H4 (cell line): ENCODE data around the gene CPS1. TPM values are rescaled to one million over a fixed set of nuclear protein-coding genes. Genes with fewer than 3 reads are reported as not detected.

ENCODE experiments used
- DNase-seq: peaks from one replicate; pipeline ENCODE4 v3.0.0-alpha.2; 2015; ENCODE audit warnings: low spot score
- total RNA-seq: library from RNA; depleted of rRNA; stranded (reverse); fragments of >200 nt; shearing (Covaris generic); gene quantifications from 2 replicates; pipeline ENCODE4 v1.2.3, GENCODE V29; 2014; rRNA removed

Gene CPS1
- 19.3 and 30.4 TPM in 2 replicates for total RNA-seq

DNA sequence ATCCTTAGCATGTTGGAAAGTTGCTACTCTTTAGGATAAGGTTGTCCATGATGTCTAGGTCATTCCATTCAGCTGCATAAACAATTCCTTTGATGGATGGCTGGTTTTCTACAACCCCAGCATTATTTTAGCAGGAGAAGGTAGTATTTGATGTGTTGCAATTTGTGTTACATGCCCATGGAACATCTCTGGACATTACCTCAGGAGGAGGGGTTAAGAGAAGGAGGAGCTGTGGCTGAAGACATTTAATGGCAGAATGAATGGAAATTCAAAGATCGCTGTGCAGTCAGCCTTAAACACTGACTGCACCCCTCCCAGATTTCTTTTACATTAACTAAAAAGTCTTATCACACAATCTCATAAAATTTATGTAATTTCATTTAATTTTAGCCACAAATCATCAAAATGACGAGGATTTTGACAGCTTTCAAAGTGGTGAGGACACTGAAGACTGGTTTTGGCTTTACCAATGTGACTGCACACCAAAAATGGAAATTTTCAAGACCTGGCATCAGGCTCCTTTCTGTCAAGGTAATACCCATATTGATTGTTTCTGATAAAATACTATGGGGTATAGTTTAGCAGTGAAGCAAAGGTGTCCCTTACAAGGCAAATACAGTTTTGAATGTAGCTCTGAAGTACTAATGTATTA, at the start of gene CPS1:
Gene CPS1, plus strand, starts transcription at position 271 of the 652 bp plus-strand sequence. Its CDS starts 135 bp downstream, at position 406.
- no peak for DNase-seq

GRCh38 chr2:210515911-210516310, 40.5 kb upstream of the CPS1 start:
- no peak for DNase-seq

DNA sequence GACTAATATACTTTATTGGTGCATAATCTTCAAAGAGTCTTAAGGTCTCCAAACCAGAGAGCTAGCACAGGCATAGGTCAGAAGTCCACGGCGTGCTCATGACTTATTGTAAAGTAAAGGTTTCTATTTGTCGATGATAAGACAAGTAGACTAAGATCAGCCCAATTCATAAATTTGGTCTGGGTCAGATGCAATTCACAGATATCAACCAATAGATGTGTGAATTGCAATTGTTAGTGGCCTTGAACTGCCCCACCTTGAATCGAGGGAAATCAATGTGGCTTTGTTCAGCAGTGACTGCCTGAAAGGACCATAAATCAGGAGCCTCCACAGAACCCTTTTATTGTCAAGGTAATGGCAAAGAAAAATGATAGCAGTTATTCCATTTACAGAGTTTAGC, 39.1 kb upstream of the CPS1 start:
- DNase-seq = no peak

DNA sequence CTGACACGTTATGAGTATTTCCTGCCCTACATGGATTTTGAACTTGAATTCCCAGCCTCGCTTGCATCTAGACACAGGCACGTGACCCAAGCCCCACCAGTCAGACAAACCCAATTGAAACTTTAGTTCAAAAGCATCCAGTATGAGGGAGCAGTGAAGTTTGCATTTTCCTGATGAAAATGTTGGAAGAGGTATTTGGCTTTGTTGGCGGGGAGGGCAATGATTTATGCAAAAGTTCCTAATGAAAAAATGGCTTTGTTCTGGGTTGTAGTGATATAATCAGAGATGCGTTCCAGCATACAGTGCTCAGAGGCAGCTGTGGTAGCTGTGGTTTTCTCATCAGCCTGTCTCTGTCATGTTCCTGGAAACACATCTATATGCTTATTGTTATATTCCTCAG, 36.8 kb upstream of the CPS1 start:
- no peak for DNase-seq

DNA sequence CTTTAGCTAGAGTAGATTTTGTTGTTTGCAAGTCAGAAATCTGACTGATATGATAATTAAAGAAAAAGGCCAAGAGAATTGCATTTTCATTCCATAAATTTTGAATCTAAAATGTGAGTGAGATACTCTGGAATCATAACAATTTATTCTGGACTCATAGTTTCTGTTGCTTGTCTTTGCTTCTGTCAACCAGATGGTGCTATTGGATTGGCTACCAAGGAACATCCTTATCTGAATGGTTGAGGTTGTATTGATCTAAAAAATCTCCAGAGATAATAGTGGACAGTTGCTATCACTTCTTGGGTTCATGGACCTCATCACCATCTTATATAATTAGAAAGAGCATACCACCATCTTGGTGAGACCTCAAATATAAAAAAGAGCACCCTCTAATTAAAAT, 34.0 kb upstream of the CPS1 start:
- no peak for DNase-seq

DNA sequence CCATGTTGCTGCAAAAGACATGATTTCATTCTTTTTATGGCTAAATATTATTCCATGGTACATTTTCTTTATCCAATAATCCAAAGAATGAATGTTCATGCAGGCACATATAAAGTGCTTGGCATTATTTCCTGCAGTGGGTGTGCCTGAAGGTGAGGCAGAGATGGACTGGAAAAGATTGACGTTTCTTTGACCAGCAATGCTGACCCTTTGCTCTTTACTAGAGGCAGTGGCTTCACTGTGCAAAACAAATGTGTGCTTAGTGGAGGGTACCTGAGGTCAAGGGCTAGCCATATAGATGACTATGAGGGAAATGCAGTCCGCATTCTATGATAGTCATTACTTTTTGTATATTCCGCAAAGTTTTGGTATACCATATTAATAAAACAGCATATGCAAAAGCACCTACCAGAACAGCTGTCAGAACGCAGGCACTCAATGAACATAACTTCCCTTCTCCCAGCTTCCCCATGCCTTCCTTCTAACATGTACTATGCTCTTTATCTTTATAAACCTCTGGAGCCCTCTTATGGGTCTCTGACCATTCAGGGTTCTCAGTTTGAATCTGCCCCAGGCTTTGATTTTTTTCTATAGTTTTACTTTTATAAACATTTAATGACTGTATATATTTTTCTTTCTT, 32.6 kb upstream of the CPS1 start:
- no peak for DNase-seq

- DNase-seq = no peak
Measured at GRCh38 chr2:210524533-210524932, 31.9 kb upstream of the CPS1 start.

DNA sequence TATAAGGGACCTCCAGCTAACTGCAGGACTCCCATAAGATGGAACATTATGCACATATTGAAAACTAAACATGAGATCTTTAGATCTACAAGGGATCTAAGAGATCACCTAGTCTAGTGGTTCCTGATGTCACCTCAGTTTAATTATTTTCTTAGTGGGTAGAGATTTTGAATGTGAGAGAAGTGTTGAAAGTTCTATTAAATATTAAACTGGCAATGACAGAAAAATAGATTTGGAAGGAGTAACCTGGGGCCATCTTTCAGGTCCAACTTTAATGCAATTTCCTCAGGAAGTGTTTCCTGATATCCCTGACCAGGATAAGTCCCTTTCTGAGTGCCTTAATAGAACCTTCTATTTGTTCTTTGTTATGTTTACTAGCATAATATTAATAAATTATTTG, 29.1 kb upstream of the CPS1 start:
- no peak for DNase-seq

- no peak for DNase-seq
Measured at GRCh38 chr2:210528716-210529115, 27.7 kb upstream of the CPS1 start.

DNA sequence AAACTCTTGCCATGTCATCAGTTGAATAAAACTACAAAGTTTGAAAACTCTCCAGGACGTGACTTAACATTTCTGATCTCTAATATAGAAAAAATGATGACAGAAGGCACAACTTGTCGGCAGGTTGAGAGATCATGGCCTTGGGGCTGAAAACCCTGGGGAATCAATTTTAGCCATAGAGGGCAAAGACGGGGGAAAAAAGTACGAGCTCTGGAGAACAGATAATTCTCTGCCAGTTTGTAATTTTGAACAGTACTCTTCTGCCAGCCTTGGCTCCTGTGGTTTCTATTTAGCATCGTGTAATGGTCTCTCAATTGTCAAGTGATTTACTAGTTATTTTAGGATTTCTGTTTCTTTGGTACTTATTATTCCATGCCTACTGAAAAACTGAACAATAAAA, 25.3 kb upstream of the CPS1 start:
- no peak for DNase-seq

- DNase-seq = no peak
Measured at GRCh38 chr2:210531482-210531881, 24.9 kb upstream of the CPS1 start.

GRCh38 chr2:210533389-210533788, 23.0 kb upstream of the CPS1 start:
- no peak for DNase-seq

DNA sequence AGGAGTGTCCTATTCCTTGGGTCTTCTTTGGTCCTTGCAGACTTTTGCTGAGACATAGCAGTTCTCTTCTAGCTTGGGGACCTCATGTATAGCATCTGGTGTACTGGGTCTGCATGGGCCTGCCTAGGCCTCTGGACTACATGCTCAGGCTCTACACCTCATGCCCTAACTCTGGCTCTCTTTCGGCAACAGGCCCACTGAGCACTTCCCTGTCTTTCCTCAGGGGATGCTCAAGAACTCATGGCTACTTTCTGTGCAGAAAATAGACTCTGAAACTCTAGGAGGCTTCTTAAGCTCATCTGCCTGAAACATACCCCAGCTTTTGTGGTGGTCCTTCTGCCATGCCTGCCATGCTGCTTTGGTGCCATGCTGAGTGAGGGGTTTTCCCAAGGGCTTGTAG, 21.5 kb upstream of the CPS1 start:
- DNase-seq = no peak

DNA sequence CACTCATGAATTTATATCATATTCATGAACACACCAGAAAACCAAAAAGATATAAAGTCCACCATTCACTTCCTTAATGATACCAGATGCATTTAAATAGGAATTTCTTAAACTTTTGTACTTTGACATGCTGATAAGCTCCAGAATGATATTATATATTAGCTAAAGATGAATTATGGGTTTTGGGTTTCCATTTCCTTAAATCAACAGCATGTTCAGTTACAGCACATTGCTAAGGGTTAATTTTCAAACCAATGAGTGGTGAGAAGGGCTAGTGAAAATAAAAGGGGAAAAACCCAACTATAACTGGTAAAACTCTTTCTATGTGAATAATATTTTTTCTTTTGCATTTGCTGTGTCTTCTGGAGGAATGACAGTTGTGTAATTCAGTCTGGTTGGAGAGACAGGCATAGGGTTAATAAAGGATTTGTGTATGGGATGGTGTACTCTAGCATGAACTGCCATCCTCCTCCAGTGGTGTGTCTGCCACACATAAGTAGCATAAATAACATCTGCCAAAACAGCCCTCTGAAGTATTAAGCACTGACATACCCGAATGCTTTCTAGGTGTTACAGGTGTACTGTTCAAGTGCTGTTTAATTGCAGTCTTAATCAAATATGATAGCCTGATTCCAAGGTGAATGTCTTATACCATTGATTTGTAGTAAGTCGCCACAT, 19.3 kb upstream of the CPS1 start:
- DNase-seq = no peak

GRCh38 chr2:210539035-210539434, 17.4 kb upstream of the CPS1 start:
- DNase-seq = no peak

GRCh38 chr2:210539578-210540416, 16.6 kb upstream of the CPS1 start:
- no peak for DNase-seq

DNA sequence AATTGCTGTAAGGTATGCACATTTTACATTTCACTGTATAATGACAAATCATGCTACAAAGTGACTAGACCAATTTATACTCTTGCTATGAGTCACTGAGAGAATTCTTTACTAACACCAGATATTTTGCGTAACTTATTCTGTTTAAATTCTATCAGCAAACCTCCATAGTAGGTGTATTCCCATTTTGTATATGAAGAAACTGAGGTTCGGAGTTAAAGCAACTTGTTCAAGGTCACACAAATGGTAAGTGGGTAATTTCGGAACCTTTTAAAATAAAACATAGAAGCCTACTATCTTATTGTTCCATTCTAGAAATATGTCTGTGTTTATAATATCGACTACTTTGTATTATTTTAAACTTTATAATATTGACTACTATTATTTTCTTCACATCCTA, 15.9 kb upstream of the CPS1 start:
- no peak for DNase-seq

- DNase-seq = no peak
Measured at GRCh38 chr2:210540900-210541289, 15.5 kb upstream of the CPS1 start.

DNA sequence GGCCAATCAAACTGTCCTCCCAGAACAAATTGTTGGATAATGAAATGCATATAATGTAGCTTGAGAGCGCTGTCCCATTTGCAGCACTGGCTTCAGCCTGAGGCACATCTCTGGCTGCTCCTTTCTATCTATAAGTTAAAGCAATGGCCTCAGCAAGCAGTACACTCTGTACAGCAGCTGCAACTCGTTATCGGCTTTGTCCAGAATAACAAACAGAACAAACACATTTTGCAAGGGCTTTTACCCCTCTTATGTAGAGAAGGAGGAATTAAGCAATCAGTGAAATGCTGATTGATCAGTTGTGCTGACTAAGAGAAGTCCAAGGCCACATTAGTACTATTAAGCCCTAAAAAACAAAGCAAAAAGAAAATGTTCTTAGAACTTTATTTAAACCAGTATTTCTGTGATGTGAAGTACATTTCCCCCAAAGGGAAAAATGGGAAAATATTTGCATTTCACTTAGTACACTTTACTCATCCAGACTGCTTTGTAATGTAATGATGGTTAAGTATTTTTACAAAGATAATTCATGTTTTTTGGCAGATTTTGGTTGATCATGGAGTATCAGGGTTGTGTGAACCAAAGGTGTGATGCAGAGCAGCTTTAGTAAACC, 15.0 kb upstream of the CPS1 start:
- DNase-seq = no peak

DNA sequence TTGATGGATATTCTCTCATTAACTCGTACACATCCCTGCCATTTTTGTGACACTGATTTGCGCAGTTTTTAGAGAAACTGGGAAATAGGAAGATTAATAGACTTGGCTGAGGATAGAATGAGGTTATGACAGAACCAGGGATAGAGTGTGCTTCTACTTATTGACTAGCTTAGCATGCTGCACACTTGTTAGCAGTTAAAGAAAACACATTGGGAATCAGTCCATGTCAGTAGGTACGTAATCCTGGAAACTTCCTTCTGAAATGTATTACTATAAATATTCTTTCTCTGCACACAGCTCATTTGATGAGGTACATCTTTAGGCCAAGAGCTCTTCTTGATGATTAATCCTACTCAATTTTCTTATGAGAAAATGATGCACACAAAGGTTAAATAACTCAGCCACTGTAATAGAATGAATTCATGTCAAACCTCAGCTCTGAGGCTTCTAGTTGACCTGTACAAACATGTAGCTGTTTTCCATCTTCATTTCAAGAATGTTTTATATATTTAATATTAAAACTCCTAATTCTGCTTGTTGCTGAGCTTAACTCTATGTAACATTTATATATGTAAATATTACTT, 12.3 kb upstream of the CPS1 start:
- no peak for DNase-seq

- no peak for DNase-seq
Measured at GRCh38 chr2:210544831-210545230, 11.6 kb upstream of the CPS1 start.
